Effector memory CD4-positive, alpha-beta T cell (primary cell): ENCODE data around the gene RAB37.

Experiments
- DNase-seq, 3 donors: peaks; one replicate each; pipeline ENCODE4 v3.0.0-alpha.2; 2020
- H3K27ac ChIP-seq: 2 replicates; pipeline ENCODE4 v1.7.0; 2013; ENCODE audit warnings: mild to moderate bottlenecking, low read length, moderate library complexity; ENCODE audit not compliant: insufficient read depth, poor library complexity, severe bottlenecking
- H3K27me3 ChIP-seq: replicated peaks from 2 replicates; pipeline ENCODE4 v1.7.0; 2013; ENCODE audit warnings: mild to moderate bottlenecking, low read length; ENCODE audit not compliant: insufficient read depth, control insufficient read depth, poor library complexity, severe bottlenecking
- H3K36me3 ChIP-seq: 2 replicates; pipeline ENCODE4 v1.7.0; 2013; ENCODE audit warnings: mild to moderate bottlenecking, low read length, moderate library complexity; ENCODE audit not compliant: control insufficient read depth, insufficient read depth
- H3K4me1 ChIP-seq: 2 replicates; pipeline ENCODE4 v1.7.0; 2013; ENCODE audit warnings: low read length, mild to moderate bottlenecking; ENCODE audit not compliant: control insufficient read depth, insufficient read depth, poor library complexity, severe bottlenecking
- H3K4me3 ChIP-seq: 2 replicates; pipeline ENCODE4 v1.7.0; 2013; ENCODE audit warnings: low read length, low read depth, mild to moderate bottlenecking; ENCODE audit not compliant: insufficient read depth, poor library complexity, severe bottlenecking
- H3K9me3 ChIP-seq: 2 replicates; pipeline ENCODE4 v1.7.0; 2013; ENCODE audit warnings: mild to moderate bottlenecking, low read length, moderate library complexity; ENCODE audit not compliant: control insufficient read depth

Gene RAB37

GRCh38 chr17:74768069-74768762 is 31.2 kb downstream of the RAB37 start:
- H3K27me3 ChIP-seq, result no peaks in the 10 kb centered on the region
- H3K9me3 ChIP-seq, result no peaks in the 10 kb centered on the region
- H3K36me3 ChIP-seq, result peaks cover 87% of the 10 kb centered on the region
- no peak for DNase-seq
- peaks cover 7% of the 10 kb centered on the region for H3K4me1 ChIP-seq
- no peak overlapping the region for H3K4me3 ChIP-seq
- H3K27ac ChIP-seq, result peak overlapping the region; percentile 36

DNA sequence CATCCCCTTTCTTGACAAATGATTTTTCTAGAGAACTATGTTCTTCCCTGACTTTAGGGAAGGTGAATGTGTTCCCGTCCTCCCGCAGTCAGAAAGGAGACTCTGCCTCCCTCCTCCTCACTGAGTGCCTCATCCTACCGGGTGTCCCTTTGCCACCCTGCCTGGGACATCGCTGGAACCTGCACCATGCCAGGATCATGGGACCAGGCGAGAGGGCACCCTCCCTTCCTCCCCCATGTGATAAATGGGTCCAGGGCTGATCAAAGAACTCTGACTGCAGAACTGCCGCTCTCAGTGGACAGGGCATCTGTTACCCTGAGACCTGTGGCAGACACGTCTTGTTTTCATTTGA is 31.7 kb downstream of the RAB37 start:
- Histone ChIP-seq H3K36me3 (peaks cover 82% of the 10 kb centered on the region), H3K4me3 (no peak overlapping the region), H3K4me1 (peaks cover 7% of the 10 kb centered on the region), H3K9me3 (no peaks in the 10 kb centered on the region), H3K27ac (no peak overlapping the region), H3K27me3 (no peaks in the 10 kb centered on the region)
- no peak for DNase-seq

DNA sequence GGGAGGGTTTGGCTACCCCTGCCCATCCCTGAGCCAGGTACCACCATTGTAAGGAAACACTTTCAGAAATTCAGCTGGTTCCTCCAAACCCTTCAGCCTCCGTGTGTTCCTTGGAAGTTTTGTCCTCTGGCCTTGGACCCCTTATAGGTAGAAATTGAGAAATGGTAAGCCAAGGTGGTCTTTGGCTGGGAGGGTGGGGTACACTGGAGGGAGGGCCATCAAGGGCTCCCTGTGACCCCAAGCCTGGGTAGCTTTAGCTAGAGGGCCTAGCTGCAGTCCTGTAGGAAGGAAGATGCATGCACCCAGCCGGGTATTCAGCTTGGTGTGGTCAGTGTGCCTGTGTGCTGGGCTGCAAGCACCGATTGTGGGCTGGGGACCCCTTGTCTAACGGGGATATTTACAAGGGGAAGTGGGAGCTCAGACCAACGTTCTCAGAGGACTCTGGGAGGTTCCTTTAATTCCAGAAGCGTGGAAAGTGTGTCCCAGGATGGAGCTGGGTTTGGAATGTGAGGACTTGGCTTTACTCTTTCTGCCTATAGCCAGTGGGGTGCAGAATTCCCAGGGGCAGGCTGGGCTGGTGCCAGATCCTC is 32.3 kb downstream of the RAB37 start:
- Histone ChIP-seq H3K9me3 (no peaks in the 10 kb centered on the region), H3K4me1 (peaks cover 7% of the 10 kb centered on the region), H3K4me3 (no peak overlapping the region), H3K27me3 (no peaks in the 10 kb centered on the region), H3K36me3 (peaks cover 76% of the 10 kb centered on the region), H3K27ac (no peak overlapping the region)
- DNase-seq, result no peak

GRCh38 chr17:74769856-74770497 is 32.9 kb downstream of the RAB37 start:
- no peaks in the 10 kb centered on the region for H3K27me3 ChIP-seq
- no peaks in the 10 kb centered on the region for H3K9me3 ChIP-seq
- peaks cover 7% of the 10 kb centered on the region for H3K4me1 ChIP-seq
- no peak overlapping the region for H3K4me3 ChIP-seq
- no peak for DNase-seq
- H3K27ac ChIP-seq, result peak overlapping the region; percentile 23
- peaks cover 73% of the 10 kb centered on the region for H3K36me3 ChIP-seq

GRCh38 chr17:74770498-74771318 is 33.7 kb downstream of the RAB37 start:
- peak overlapping the region; percentile 23 for H3K27ac ChIP-seq
- peak; percentile 62 to 65 (median 63) for DNase-seq
- H3K4me3 ChIP-seq, result no peak overlapping the region
- H3K4me1 ChIP-seq, result peaks cover 12% of the 10 kb centered on the region
- peaks cover 71% of the 10 kb centered on the region for H3K36me3 ChIP-seq
- H3K27me3 ChIP-seq, result no peaks in the 10 kb centered on the region
- H3K9me3 ChIP-seq, result no peaks in the 10 kb centered on the region

GRCh38 chr17:74771319-74771914 is 34.4 kb downstream of the RAB37 start:
- peaks cover 14% of the 10 kb centered on the region for H3K4me1 ChIP-seq
- H3K27ac ChIP-seq, result no peak overlapping the region
- H3K4me3 ChIP-seq, result no peak overlapping the region
- peaks cover 64% of the 10 kb centered on the region for H3K36me3 ChIP-seq
- H3K27me3 ChIP-seq, result no peaks in the 10 kb centered on the region
- H3K9me3 ChIP-seq, result no peaks in the 10 kb centered on the region
- no peak for DNase-seq

DNA sequence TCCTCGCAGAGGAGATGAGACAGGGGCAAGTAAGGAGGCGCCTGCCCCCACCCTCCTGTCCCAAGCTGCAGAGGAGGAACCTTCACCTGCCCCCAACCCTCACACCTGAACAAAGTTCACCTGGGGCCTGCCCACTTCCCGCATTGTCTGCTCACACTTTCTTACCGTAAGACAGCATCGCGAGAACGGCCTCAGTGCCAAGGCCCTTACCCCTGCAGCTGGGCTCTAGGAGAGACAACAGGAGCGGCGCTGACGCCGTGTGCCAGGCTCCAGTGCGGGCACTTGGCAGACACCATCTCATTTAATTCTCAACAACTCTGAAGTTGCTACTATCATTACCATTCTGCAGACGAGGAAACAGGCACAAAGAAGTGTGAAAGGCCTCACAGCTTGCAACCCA is 35.0 kb downstream of the RAB37 start:
- H3K9me3 ChIP-seq, result no peaks in the 10 kb centered on the region
- H3K27ac ChIP-seq, result no peak overlapping the region
- H3K36me3 ChIP-seq, result peaks cover 57% of the 10 kb centered on the region
- peaks cover 20% of the 10 kb centered on the region for H3K4me1 ChIP-seq
- no peak overlapping the region for H3K4me3 ChIP-seq
- no peaks in the 10 kb centered on the region for H3K27me3 ChIP-seq
- no peak for DNase-seq

GRCh38 chr17:74773414-74773813 is 36.4 kb downstream of the RAB37 start:
- no peak overlapping the region for H3K27ac ChIP-seq
- DNase-seq, result no peak
- H3K4me1 ChIP-seq, result peaks cover 24% of the 10 kb centered on the region
- H3K36me3 ChIP-seq, result peaks cover 44% of the 10 kb centered on the region
- no peaks in the 10 kb centered on the region for H3K9me3 ChIP-seq
- no peaks in the 10 kb centered on the region for H3K27me3 ChIP-seq
- H3K4me3 ChIP-seq, result no peak overlapping the region

- Histone ChIP-seq H3K36me3 (peaks cover 39% of the 10 kb centered on the region), H3K9me3 (no peaks in the 10 kb centered on the region), H3K4me3 (no peak overlapping the region), H3K4me1 (peaks cover 26% of the 10 kb centered on the region), H3K27me3 (no peaks in the 10 kb centered on the region), H3K27ac (no peak overlapping the region)
- DNase-seq, result no peak
Measured at GRCh38 chr17:74773871-74774286, 36.8 kb downstream of the RAB37 start.
